Activated T-helper 17 cell treated with anti-CD3 and anti-CD28 coated beads, Interleukin-2, amount 50 U/mL, for 72 hours (primary cell): ENCODE data around the gene STON1. TPM values are rescaled to one million over a fixed set of nuclear protein-coding genes. Genes with fewer than 3 reads are reported as not detected.
"Not testable (repeated sequence)": the region's sequence is repeated elsewhere in the genome, so short reads cannot be mapped to it uniquely, and the experiment has no call there.

Experiments
- ATAC-seq: fragments of 150-1000 bp; cut with Tn5 transposase; replicated peaks from 2 replicates; pipeline ENCODE4 v1.10.0; 2021; ENCODE audit warnings: mild to moderate bottlenecking, moderate library complexity
- H3K27ac Mint-ChIP-seq: one replicate; pipeline ENCODE4 v1.8.0; 2022; ENCODE audit warnings: mixed read lengths
- H3K27me3 Mint-ChIP-seq: one replicate; pipeline ENCODE4 v1.8.0; 2022; ENCODE audit warnings: mixed read lengths
- H3K36me3 Mint-ChIP-seq: one replicate; pipeline ENCODE4 v1.8.0; 2022; ENCODE audit warnings: low read depth, mild to moderate bottlenecking, mixed read lengths
- H3K4me1 Mint-ChIP-seq: one replicate; pipeline ENCODE4 v1.8.0; 2022; ENCODE audit warnings: mixed read lengths
- H3K4me3 Mint-ChIP-seq: one replicate; pipeline ENCODE4 v1.8.0; 2022; ENCODE audit warnings: mild to moderate bottlenecking, mixed read lengths
- H3K9me3 Mint-ChIP-seq: one replicate; pipeline ENCODE4 v1.8.0; 2022; ENCODE audit warnings: mixed read lengths
- total RNA-seq, 2 donors: library from RNA; stranded (reverse); gene quantifications; one replicate each; pipeline ENCODE4 v1.2.3, GENCODE V29; 2022

The STON1 gene
- total RNA-seq, 2 donors from 2014 or later: 3.0 to 4.2 TPM

GRCh38 chr2:48540237-48540935, 10.4 kb downstream of the STON1 start:
- ATAC-seq: no peak
- H3K36me3 Mint-ChIP-seq: no peaks in the 10 kb centered on the region
- H3K27me3 Mint-ChIP-seq: no peaks in the 10 kb centered on the region
- H3K4me1 Mint-ChIP-seq: no peaks in the 10 kb centered on the region
- H3K9me3 Mint-ChIP-seq: no peaks in the 10 kb centered on the region
- no peak overlapping the region for H3K27ac Mint-ChIP-seq
- H3K4me3 Mint-ChIP-seq: no peak overlapping the region

DNA sequence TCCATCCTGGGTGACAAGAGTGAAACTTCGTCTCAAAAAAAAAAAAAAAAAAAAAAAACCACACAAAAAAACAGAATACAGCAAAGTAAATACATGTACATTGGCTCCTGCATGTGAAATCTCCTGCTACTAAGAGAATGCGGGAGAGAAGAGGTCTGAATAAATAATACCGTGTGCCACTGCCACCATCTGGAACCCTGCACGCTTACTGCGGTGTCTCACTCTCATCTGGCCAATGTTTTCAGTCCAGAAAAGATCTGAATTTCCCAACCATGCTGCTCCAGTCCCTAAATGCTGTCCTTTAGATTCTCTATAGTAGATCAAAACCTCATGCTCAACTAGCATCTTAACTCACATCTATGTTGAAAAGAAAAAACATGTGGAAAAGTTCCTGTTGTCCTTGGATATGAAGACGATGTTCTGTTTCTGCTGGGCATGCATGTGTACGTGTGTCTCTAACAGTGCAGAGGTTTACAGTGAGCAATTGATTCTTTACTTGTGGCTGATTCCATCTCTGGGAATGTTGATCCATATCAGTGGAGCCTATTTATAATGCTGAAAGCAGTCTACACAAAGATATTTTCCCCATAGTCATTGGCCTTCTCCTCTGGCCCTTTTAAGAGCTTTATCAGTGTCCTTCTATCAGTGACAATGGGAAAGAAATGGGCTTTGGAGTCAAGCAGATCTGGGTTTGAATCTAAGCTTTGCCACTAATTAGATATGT, 11.9 kb downstream of the STON1 start:
- no peaks in the 10 kb centered on the region for H3K36me3 Mint-ChIP-seq
- H3K4me3 Mint-ChIP-seq: no peak overlapping the region
- H3K9me3 Mint-ChIP-seq: no peaks in the 10 kb centered on the region
- H3K27ac Mint-ChIP-seq: no peak overlapping the region
- H3K4me1 Mint-ChIP-seq: no peaks in the 10 kb centered on the region
- H3K27me3 Mint-ChIP-seq: no peaks in the 10 kb centered on the region
- no peak for ATAC-seq

GRCh38 chr2:48543895-48544294, 13.9 kb downstream of the STON1 start:
- Mint-ChIP-seq H3K36me3 (no peaks in the 10 kb centered on the region), H3K4me1 (no peaks in the 10 kb centered on the region)
- ATAC-seq: no peak

DNA sequence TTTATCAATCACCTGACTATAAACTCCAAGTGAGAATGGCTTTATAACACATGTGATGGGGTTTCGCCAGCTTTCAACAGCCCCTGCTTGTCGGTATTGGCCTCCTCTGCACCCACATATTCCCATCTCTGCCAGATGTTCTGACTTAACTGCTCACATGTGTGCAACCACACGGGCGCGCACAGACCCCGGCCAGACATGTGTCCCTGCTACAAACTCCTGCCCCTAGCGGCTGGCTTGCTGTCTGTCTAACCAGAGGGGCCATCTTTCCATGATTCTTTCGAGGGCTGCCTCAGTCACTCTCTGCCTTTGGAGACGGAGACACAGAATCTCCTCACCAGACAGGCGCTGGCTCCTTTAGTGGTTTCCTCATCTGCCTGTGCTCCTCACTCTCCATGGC, 15.3 kb downstream of the STON1 start:
- H3K9me3 Mint-ChIP-seq: no peaks in the 10 kb centered on the region
- no peaks in the 10 kb centered on the region for H3K36me3 Mint-ChIP-seq
- no peaks in the 10 kb centered on the region for H3K27me3 Mint-ChIP-seq
- ATAC-seq: no peak
- no peak overlapping the region for H3K27ac Mint-ChIP-seq
- H3K4me1 Mint-ChIP-seq: no peaks in the 10 kb centered on the region
- H3K4me3 Mint-ChIP-seq: no peak overlapping the region

More at GRCh38 chr2:48543895-48544294, 13.9 kb downstream of the STON1 start:
- Mint-ChIP-seq H3K27me3 (no peaks in the 10 kb centered on the region), H3K9me3 (no peaks in the 10 kb centered on the region), H3K27ac (no peak overlapping the region), H3K4me3 (no peak overlapping the region)

DNA sequence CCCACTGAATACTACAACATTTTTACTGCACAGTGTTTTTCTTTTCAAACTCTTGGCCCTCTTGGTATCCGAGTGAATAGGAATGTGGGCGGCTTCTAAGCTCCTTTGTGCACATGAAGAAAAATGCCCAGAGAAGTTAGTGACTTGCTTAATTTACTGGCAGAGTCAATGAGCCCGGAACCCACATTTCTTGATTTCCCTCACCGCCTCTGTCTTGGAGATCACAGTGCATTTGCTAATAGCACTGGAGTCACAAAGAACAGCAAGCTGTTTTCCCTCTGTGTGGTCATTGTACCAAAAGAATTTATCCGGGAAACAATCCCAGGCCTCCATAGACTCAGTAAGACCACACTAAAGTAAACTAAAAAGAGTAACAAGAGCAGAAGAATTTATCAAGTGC, 18.9 kb downstream of the STON1 start:
- H3K27me3 Mint-ChIP-seq: no peaks in the 10 kb centered on the region
- no peak overlapping the region for H3K27ac Mint-ChIP-seq
- no peaks in the 10 kb centered on the region for H3K9me3 Mint-ChIP-seq
- no peaks in the 10 kb centered on the region for H3K36me3 Mint-ChIP-seq
- no peak overlapping the region for H3K4me3 Mint-ChIP-seq
- no peak for ATAC-seq
- no peaks in the 10 kb centered on the region for H3K4me1 Mint-ChIP-seq

DNA sequence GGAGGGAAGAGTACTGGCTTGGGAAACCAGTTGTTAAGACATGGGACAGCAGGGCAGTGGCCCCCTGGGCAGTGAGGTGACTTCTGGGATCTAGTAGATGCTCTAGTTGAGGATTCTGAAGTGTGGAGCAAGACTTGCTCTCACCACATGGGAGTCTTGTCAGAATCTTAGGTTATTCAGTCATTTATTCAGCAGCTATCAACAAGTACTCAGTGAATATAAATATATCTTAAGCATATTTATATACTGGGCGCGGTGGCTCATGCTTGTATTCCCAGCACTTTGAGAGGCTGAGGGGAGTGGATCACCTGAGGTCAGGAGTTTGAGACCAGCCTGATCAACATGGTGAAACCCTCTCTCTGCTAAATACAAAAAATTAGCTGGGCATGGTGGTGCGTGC, 20.0 kb downstream of the STON1 start:
- H3K4me3 Mint-ChIP-seq: no peak overlapping the region
- no peaks in the 10 kb centered on the region for H3K36me3 Mint-ChIP-seq
- no peaks in the 10 kb centered on the region for H3K4me1 Mint-ChIP-seq
- no peaks in the 10 kb centered on the region for H3K27me3 Mint-ChIP-seq
- ATAC-seq: no peak
- no peak overlapping the region for H3K27ac Mint-ChIP-seq
- H3K9me3 Mint-ChIP-seq: no peaks in the 10 kb centered on the region

DNA sequence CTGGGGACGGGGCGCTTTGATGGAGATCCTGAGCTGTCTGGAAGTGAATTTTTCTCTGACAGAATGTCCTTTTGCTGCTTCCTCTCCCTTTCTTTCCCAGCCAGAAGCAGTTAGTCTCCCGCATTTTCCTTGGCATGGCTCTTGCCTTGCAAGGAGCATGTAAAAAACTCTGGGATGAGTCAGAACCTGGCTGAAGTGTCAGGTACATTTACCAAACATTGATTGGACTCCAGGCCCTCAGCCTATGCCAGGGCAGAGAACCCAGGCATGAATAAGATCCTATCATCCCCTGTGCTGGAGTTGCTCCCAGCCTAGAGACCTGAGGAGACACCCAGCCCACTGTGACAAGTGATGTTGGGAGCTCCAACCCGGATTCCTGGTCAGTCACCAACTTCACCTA, 21.6 kb downstream of the STON1 start:
- H3K27me3 Mint-ChIP-seq: no peaks in the 10 kb centered on the region
- no peak overlapping the region for H3K4me3 Mint-ChIP-seq
- no peaks in the 10 kb centered on the region for H3K9me3 Mint-ChIP-seq
- no peaks in the 10 kb centered on the region for H3K36me3 Mint-ChIP-seq
- H3K27ac Mint-ChIP-seq: no peak overlapping the region
- no peak for ATAC-seq
- no peaks in the 10 kb centered on the region for H3K4me1 Mint-ChIP-seq

- ATAC-seq, H3K4me1 Mint-ChIP-seq, H3K9me3 Mint-ChIP-seq, H3K36me3 Mint-ChIP-seq, H3K27ac Mint-ChIP-seq, H3K27me3 Mint-ChIP-seq, H3K4me3 Mint-ChIP-seq: not testable (repeated sequence)
Measured at GRCh38 chr2:48555071-48555470, 25.1 kb downstream of the STON1 start.

GRCh38 chr2:48558456-48558855, 28.5 kb downstream of the STON1 start:
- ATAC-seq: no peak
- H3K27me3 Mint-ChIP-seq: no peaks in the 10 kb centered on the region
- no peaks in the 10 kb centered on the region for H3K9me3 Mint-ChIP-seq
- no peak overlapping the region for H3K27ac Mint-ChIP-seq
- no peaks in the 10 kb centered on the region for H3K4me1 Mint-ChIP-seq
- H3K4me3 Mint-ChIP-seq: no peak overlapping the region
- H3K36me3 Mint-ChIP-seq: no peaks in the 10 kb centered on the region

GRCh38 chr2:48560546-48561209, 30.7 kb downstream of the STON1 start:
- Mint-ChIP-seq H3K4me3 (no peak overlapping the region), H3K36me3 (no peaks in the 10 kb centered on the region), H3K27me3 (no peaks in the 10 kb centered on the region), H3K9me3 (no peaks in the 10 kb centered on the region), H3K4me1 (no peaks in the 10 kb centered on the region), H3K27ac (no peak overlapping the region)
- no peak for ATAC-seq

- no peaks in the 10 kb centered on the region for H3K36me3 Mint-ChIP-seq
- no peak overlapping the region for H3K27ac Mint-ChIP-seq
- H3K4me3 Mint-ChIP-seq: no peak overlapping the region
- no peaks in the 10 kb centered on the region for H3K27me3 Mint-ChIP-seq
- ATAC-seq: no peak
- H3K9me3 Mint-ChIP-seq: no peaks in the 10 kb centered on the region
- H3K4me1 Mint-ChIP-seq: no peaks in the 10 kb centered on the region
Measured at GRCh38 chr2:48562281-48562680, 32.3 kb downstream of the STON1 start.

GRCh38 chr2:48566592-48567310, 36.8 kb downstream of the STON1 start:
- no peaks in the 10 kb centered on the region for H3K36me3 Mint-ChIP-seq
- no peaks in the 10 kb centered on the region for H3K9me3 Mint-ChIP-seq
- no peaks in the 10 kb centered on the region for H3K4me1 Mint-ChIP-seq
- H3K4me3 Mint-ChIP-seq: no peak overlapping the region
- H3K27me3 Mint-ChIP-seq: no peaks in the 10 kb centered on the region
- H3K27ac Mint-ChIP-seq: no peak overlapping the region
- ATAC-seq: no peak

GRCh38 chr2:48567671-48568070, 37.7 kb downstream of the STON1 start:
- no peaks in the 10 kb centered on the region for H3K4me1 Mint-ChIP-seq
- H3K27ac Mint-ChIP-seq: no peak overlapping the region
- H3K27me3 Mint-ChIP-seq: no peaks in the 10 kb centered on the region
- no peak overlapping the region for H3K4me3 Mint-ChIP-seq
- no peaks in the 10 kb centered on the region for H3K9me3 Mint-ChIP-seq
- no peak for ATAC-seq
- H3K36me3 Mint-ChIP-seq: no peaks in the 10 kb centered on the region

GRCh38 chr2:48568547-48568946, 38.6 kb downstream of the STON1 start:
- H3K36me3 Mint-ChIP-seq: no peaks in the 10 kb centered on the region
- no peaks in the 10 kb centered on the region for H3K27me3 Mint-ChIP-seq
- no peak for ATAC-seq
- no peak overlapping the region for H3K4me3 Mint-ChIP-seq
- H3K4me1 Mint-ChIP-seq: no peaks in the 10 kb centered on the region
- no peak overlapping the region for H3K27ac Mint-ChIP-seq
- no peaks in the 10 kb centered on the region for H3K9me3 Mint-ChIP-seq
